NOMO-1 treated with dmso at 0.1 percent for 144 hours (cell line): ENCODE measurements around the gene GALR3.
A peak's percentile ranks its signal among the peaks of the same experiment; 100 is the strongest.

ENCODE experiments used
- DNase-seq: peaks from one replicate; lab custom pipeline; 2025; ENCODE audit not compliant: unreplicated experiment; lab: John Stamatoyannopoulos, UW

The GALR3 gene

GRCh38 chr22:37802310-37803194 lies 20.6 kb upstream of the GALR3 start:
- DNase-seq = peak; percentile 37

- no peak for DNase-seq
Observed at GRCh38 chr22:37803195-37803638, 20.0 kb upstream of the GALR3 start.

DNA sequence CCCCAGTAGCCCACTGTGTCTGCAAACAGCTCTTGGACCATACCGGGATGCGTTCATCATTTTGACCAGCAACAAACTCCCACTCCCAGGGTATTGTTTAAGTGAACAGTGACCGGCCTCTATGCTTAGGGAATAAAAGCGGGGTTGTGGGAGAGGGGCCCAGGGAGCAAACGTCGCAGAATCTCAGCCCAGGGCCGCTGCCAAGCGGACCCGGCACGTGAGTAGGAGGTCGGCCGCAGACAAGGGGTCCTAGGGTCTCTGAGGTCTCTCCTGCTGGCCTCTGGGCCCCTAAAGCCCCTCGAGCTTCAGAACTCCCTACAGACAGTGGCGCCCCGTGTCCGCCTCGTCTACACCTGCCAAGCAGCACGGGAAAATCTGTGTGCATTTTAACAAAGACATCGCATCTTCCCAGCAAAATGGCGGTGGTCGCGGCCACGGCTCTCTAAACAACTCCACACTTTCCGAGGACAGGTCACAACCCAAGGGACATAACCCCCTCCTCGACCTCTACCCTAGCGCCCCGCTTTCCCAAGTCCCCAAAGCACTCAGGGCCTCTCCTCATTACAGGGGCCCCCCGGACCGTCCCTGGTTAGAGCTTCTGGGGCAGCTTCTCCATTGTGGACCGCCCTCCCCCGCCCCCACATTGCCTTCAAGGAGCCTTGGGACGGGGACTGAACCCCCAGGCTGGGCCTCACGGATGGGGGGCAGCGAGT lies 19.4 kb upstream of the GALR3 start:
- no peak for DNase-seq

GRCh38 chr22:37804352-37804880 lies 18.8 kb upstream of the GALR3 start:
- DNase-seq = no peak

GRCh38 chr22:37804881-37805809 lies 18.0 kb upstream of the GALR3 start:
- peak; percentile 57 for DNase-seq

GRCh38 chr22:37805810-37806277 lies 17.3 kb upstream of the GALR3 start:
- DNase-seq = no peak

GRCh38 chr22:37806409-37807333 lies 16.5 kb upstream of the GALR3 start:
- no peak for DNase-seq

- DNase-seq = peak; percentile 95
Observed at GRCh38 chr22:37807410-37808293, 15.5 kb upstream of the GALR3 start, which contains the start of gene GCAT. TSS of gene GCAT (plus strand) at chr22:37807934. CDS start at chr22:37807968, 34 bp downstream.

- no peak for DNase-seq
Observed at GRCh38 chr22:37808294-37808657, 14.9 kb upstream of the GALR3 start.

DNA sequence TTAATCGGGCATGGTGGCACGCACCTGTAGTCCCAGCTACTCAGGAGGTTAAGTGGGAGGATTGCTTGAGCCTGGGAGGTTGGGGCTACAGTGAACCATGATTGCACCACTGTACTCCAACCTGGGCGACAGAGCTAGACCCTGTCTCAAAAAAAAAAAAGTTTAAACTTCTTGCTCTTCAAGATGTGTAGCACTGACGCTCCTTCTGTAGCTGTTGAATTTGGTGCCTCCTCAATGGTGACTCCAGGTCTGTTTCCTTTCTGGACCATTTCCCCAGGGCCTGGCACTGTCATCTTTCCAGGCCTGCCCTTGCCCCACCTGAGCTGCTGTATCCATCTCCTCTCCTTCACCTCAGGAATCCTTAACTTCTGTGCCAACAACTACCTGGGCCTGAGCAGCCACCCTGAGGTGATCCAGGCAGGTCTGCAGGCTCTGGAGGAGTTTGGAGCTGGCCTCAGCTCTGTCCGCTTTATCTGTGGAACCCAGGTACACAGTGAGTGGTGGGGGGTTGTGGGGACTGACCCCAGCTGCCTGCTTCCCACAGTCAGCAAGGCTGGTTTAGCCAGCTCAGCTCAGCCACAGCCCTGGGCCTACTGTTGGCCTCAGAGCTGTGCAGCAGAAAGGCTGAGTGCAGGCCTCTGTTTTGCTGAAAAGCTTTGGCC lies 13.4 kb upstream of the GALR3 start:
- no peak for DNase-seq

DNA sequence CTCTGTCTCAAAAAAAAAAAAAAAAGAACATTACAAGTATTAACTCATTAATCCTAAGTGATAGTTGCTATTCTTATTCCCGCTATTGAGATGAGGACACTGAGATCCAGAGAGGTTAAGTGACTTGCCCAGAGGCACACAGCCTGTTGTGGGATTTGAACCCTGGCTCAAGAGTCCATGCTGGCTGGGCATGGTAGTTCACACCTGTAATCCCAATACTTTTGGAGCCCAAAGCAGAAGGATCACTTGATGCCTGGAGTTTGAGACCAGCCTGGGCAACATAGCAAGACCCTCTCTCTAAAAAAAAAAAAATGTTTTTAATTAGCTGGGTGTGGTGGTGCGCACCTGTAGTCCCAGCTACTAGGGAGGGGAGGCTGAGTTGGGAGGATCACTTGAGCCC lies 11.3 kb upstream of the GALR3 start:
- DNase-seq = no peak

DNA sequence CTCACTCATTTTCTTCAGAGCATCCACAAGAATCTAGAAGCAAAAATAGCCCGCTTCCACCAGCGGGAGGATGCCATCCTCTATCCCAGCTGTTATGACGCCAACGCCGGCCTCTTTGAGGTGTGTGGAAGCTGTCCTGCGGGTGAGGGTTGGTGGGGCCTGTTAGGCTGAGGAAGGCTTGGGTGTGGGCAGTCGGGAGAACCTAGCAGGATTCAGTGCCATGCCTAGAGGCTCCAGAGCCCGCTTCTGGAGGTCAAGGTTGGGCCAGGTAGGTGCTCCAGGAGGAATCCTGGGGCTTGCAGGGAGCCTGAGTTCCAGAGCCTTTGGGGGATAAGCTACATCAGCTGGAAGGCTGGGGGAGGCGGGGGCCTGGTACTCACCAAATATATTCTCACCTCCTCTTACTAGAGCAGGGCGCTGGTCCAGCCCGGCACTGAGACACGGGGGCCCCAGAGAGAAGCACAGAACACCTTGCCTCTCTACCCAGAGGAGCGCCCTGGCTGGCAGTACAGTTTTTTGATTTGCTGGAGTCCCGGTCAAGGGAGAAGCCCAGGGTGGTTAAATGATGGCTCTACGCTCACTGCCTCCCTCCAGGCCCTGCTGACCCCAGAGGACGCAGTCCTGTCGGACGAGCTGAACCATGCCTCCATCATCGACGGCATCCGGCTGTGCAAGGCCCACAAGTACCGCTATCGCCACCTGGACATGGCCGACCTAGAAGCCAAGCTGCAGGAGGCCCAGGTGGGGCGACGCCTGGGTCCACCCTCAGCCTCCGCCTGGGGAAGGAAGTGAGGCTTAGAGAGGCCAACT lies 10.1 kb upstream of the GALR3 start:
- no peak for DNase-seq

GRCh38 chr22:37815593-37815992 lies 7.6 kb upstream of the GALR3 start:
- DNase-seq = no peak

DNA sequence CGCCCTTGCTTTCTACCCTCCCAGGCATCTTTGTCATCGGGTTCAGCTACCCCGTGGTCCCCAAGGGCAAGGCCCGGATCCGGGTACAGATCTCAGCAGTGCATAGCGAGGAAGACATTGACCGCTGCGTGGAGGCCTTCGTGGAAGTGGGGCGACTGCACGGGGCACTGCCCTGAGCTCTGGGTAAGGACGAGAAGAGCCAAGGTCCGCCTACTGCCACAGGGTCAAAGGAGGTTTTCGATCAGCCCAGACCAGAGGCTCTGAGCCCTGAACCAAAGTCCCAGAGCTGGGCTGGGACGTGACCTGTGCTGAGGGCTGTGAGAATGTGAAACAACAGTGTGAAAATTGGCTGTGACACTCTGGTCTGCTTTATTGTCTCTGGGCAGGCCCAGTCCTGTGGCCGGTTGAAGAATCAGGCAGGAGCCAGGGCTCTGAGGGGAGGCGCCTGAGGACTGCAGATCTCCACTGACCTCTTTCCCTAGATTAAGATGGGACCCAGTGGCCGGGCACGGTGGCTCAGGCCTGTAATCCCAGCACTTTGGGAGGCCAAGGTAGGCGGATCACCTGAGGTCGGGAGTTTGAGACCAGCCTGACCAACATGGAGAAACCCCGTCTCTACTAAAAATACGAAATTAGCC lies 6.5 kb upstream of the GALR3 start:
- no peak for DNase-seq

DNA sequence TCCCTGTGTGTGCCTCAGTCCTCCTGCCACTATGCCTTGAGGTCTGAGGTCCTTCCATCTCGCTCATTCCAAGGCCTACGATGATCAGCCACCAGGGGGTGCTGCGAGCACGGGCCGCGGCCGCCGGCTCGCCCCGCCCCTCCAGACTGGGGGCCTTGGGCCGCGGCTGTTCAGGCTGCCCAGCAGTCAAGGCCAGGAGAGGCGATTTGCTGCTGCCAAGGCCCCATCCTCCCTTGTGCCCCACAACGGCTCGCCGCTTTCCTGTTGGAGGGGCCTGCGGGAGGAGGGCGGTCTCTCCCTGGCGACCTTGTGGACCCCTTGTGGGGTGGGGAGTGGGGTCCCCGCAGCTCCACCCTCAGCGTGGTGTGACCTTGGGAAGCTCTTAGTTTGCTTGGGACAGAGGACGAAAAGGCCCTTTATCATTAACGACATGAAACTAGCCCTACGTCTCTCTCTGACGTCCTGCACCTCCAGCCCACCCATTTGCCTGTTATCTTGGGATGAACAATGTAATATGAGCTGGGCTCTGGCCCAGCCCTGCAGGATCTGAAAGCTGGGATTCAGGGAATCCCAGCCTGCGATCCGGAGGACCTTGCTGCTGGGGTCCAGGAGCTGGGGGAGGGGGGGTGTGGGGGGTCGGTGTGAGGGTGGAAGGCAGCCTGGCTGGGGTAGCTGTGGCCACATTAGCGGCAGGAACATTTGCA lies 5.3 kb upstream of the GALR3 start:
- peak; percentile 59 for DNase-seq

DNA sequence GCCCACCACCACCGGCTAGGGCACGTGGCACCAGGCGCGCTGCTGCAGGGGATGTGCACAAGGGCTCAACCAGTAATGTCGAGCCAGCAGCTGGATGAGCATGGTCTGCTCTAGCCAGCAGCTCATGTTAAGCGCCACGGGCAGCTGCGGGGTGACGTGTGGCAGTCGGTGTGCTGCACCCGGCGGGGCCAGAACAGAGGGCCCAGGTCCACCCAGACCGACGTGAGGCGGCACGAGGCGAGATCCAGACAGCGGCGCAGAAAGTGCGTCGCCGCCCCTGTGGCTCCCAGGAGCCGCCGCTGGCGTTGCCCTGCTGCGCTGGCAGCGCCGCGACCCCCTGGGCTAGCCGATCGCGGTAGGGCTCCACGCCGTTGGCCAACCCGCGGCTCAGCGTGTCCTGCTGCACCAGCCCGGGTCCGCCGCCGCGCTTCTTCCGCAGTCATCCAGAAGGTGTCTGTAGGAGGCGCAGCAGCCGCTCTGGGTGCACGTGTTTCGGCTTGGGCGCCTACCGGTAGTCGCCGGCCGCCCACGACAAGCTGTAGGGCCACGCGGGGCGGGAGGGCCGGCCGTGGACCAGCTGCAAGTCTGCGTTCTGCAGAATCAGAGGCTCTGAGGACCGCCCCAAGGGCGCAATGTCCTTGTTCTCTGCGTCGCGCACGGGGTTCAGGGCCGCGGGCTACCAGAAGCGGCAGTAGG lies 4.6 kb upstream of the GALR3 start:
- DNase-seq = no peak
